SK-N-MC (cell line): ENCODE results near the gene C10orf143.

Experiments
- EZH2 ChIP-seq: fragments of 200-600 bp; sonication (generic); IDR thresholded peaks from one replicate; pipeline ENCODE4 v1.6.1; 2017; ENCODE audit warnings: antibody characterized with exemption
- FOXP2 ChIP-seq: optimal IDR thresholded peaks from 2 replicates; pipeline ENCODE3; 2011; ENCODE audit warnings: mild to moderate bottlenecking, moderate library complexity; ENCODE audit not compliant: insufficient read depth; ENCODE audit errors: extremely low read length, control extremely low read depth
- POLR2AphosphoS5 ChIP-seq: IDR thresholded peaks from 2 replicates; pipeline ENCODE4 v1.6.1; 2012; ENCODE audit warnings: mild to moderate bottlenecking, low read depth, low read length, borderline replicate concordance

- no peak for TF ChIP-seq EZH2
- no peak for TF ChIP-seq POLR2AphosphoS5
- TF ChIP-seq FOXP2: no peak
These were observed 84.7 kb downstream of the C10orf143 start for GRCh38 chr10:130025811-130026485.
